NCI-H510A (cell line): Measurements from ENCODE around the gene SNRPA1.

Experiments
- DNase-seq: peaks from one replicate; lab custom pipeline; 2025; lab: John Stamatoyannopoulos, UW

SNRPA1 gene

GRCh38 chr15:101258238-101259144 is 36.6 kb downstream of the SNRPA1 start:
- DNase-seq, result no peak

- no peak for DNase-seq
These were observed 38.3 kb downstream of the SNRPA1 start for GRCh38 chr15:101256757-101257156.

GRCh38 chr15:101255615-101256241 is 39.3 kb downstream of the SNRPA1 start:
- DNase-seq, result no peak

GRCh38 chr15:101255051-101255395 is 40.0 kb downstream of the SNRPA1 start:
- DNase-seq, result no peak

DNA sequence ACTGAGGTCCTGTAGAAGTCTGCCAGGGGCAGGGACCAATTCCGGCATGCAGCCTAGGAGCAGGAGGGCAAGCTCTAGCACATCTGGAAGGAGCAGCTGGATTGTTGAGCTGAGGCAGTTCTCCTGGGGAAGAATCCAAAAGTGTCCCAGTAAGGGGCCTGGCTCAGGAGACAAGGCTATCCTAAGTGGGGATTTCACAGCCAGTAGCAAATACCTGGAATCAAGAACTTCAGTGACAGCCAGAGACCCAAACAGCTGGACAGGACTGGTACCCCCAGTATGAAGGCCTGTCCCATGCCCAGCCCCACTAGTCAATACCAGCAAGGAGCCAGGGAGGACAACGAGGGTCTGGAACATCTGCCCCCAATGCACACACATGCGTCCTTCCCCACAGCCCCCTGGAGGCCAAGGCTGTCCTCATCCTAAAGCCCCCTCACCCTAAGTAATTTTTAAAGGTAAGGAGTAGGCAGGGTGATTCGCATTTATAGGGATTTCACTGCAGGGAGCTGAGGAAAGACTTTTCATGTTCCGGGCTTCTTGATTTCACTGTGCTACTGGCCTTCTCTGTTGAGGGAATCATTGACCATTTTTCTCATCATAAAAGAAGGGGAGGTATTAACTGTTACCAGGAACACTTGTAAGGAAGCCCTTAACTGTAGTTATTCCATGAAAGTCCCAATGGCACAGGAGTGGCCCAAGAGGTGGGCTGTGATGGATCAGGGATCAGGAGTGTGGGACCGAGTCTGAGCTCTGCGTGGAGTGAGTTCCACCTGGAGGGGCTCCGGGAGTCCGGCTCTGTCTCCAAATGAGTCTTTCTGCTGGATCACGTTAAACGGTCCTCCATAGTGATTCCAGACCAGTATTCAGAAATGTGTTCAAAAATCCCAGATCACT is 40.6 kb downstream of the SNRPA1 start:
- DNase-seq, result no peak

DNA sequence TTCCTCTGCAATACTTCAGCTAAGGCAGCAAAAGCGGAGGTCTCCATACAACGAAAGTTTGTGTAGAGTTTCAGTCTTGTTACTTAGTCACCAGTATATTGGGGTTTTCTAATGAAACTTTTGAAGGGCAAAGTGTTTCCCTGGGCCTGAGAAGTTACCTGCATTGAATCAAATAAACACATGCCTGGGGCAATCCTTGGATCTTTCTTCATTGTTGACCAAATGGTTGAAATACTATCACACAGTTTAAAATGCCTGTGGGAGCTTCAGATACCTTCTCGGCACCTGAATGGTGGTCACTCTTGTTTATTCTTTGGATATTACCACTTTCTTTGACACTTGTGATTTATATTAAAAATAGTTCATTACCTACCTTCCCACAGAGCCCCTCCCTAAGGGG is 42.2 kb downstream of the SNRPA1 start:
- DNase-seq, result no peak

DNA sequence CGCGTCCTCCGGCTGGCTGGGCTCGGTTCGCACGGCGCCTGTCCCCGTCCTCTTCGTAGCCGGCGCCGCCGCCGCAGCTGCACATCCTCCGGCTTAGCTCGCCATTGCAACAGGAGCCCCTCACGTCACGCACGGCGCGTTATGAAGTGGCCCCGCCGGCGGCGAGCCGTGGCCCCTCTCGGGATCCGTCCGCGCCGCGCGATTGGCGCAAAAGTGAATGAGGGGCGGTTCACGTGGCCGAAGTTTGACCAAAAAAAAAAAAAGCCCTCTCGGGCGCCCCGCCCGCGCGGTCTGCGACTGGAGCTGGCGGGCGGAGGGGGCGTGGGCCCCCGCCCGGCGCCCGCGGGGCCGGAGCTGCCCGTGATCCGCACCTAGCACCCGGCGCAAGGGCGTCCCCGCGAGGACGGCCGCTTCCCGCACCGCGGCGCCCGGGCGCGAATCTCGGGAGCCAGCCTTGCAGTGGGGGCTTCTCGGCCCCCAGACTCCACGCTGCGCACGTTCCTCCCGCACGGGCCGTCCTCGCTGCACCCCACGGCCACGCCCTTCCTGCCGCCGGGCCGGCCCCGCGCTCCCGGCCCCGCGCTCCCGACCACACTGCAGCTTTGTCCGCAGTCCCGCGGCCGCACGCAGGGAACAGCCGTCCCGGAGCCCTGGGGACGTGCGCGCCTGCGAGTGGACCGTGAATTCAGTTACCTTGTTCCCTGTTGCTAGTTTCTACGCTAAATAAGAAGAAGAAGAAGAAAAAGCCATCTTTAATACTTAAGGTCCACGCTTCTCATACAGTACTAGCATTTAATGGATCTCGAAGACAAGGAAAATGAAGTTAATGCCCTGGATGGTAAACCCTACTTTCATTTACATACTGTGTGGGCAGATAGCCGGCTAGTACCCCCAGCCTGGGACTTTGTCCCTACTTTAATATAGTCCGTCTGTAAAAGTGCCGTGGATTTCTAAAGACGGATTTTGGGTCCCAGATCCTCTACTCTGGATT is 42.9 kb downstream of the SNRPA1 start, which contains the start of gene CHSY1:
Gene CHSY1 (minus strand): TSS at position 219 of the 991 bp plus-strand sequence. CDS start 592 bp downstream, outside the sequence.
- DNase-seq, result peak; percentile 19

GRCh38 chr15:101250873-101251829 is 43.9 kb downstream of the SNRPA1 start:
- no peak for DNase-seq

GRCh38 chr15:101250341-101250831 is 44.7 kb downstream of the SNRPA1 start:
- DNase-seq, result no peak

DNA sequence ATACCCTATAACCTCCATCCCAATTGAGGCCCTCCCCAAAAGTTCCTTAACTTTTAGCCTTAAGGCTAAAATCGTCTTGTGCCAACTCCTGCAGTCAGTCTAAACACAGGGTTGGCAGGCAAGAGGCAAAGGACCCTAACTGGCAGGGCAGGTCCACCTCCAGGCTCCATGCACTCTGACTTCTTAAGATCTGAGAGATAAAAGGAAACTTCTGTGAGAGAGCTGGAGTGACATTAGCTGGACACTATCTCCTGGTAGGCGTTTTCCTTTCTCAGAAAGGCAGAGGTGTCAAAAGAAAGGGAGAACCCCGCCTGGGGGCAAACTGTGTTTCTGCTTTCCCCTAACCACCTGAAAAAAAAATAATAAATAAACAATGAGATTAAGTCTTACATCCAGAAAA is 46.8 kb downstream of the SNRPA1 start:
- DNase-seq, result no peak

- DNase-seq, result no peak
These were observed 48.0 kb downstream of the SNRPA1 start for GRCh38 chr15:101246824-101247745.

DNA sequence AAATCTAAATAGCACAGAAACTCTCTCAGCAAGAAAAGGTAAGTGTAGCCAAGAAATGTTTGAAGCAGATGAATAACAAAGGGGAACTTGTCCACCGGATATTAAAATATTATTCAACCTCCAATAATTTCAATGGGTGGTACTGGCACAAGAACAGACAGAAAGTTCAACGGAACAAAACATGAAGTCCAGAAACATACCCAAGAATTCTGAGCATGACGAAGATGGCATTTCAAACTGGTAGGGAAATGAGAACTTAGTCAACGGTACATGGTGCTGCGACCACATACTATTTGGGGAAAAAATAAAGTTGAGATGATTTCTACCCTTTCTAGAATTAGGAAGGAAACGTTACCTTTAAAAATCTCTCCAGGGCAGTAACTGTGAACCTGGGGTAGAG is 48.7 kb downstream of the SNRPA1 start:
- DNase-seq, result no peak

DNA sequence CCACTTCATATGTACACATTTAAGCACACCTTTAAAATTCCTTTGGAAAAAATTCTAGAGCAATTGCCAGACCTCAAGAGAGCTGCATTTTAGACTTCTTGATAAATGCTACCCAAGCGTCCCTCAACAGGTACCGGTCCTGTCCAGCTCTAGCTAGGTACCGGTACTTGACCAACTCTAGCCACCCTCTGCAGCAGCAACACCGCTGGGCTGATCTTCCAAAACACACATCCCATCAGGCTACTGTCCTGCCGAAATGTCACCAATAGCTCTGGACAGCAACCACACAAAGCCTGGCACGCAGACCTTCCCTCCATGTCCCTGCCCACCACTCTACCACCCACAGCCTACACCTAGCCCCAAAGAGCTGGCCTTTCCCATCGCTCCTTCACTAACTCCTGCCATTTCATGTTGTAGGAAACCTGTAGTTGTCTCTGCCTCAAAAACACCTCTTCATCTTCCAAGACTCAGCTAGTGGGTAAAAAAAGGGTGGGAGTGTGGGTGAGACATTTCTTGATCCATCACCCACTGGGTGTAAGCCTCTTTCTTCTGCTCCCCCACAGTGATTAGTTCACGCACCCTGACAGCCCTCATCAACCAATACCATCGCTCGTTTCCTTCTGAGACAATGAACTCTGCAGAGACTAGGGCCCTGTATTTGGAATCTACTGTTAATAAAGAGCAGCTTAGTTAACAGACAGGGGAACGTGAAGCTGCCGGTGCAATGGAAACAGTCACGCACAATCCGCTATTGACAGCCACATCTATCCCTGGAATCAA is 50.0 kb downstream of the SNRPA1 start:
- DNase-seq, result no peak

DNA sequence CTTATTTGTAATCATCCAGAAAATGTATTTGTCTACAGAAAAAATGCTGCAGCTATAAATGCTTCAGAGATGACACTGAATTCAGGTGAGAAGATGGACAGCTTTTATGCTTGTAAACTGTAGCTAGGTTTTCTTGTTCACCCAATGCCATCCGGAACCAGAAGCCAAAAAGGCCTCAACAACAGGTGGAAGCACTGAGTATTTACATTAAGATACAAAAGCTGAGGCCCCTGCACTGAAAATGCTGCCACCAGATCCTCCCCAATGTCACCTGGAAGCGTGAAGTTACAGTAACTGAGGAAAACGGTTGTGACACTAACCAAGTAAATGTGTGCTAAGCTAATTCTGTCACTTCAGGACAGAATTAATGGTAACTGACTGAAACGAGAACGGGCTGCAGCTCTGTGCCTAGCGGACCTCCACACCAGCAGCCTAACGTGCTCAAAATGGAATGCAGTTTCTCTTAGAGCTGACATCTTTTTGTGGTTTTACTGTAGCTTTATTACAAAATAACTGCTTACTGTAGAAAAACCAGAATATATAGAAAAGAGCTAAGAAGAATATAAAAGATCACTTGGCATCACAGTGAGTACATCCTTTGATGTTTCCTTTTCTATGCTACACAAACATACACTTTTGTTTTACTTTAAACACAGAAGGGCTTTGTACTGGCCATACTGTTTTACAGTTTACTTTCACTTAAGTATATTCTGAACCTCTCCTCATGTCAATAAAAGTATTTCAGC is 50.8 kb downstream of the SNRPA1 start:
- no peak for DNase-seq

GRCh38 chr15:101243420-101243819 is 51.6 kb downstream of the SNRPA1 start:
- DNase-seq, result no peak

- no peak for DNase-seq
These were observed 52.1 kb downstream of the SNRPA1 start for GRCh38 chr15:101242999-101243336.
